Right ventricle myocardium inferior (tissue), 1 donor: Measurements from ENCODE around the gene LTO1. TPM values are rescaled to one million over a fixed set of nuclear protein-coding genes. Genes with fewer than 3 reads are reported as not detected.

ENCODE experiments used
- ATAC-seq: fragments of 200-7000 bp; cut with Tn5 transposase; one replicate; pipeline ENCODE4 v1.9.1; 2020; ENCODE audit warnings: mild to moderate bottlenecking, moderate library complexity
- DNase-seq: peaks from one replicate; pipeline ENCODE4 v3.0.0; 2021; ENCODE audit errors: missing footprints
- intact Hi-C: fragments of 100-400 bp; cut with DNase I; formaldehyde crosslinking; loops from one replicate; pipeline ENCODE4 v1.11.0; 2022
- long read RNA-seq: library from polyadenylated mRNA; unstranded; transcript quantifications from one replicate; pipeline ENCODE4 v2.0.0, GENCODE V29; 2021
- total RNA-seq: library from RNA; stranded (reverse); fragmentation: NEBNext Ultra II Directional; extraction: Animal tissue kit (Norgen Biotek cat#: 25700); gene quantifications from one replicate; pipeline ENCODE4 v1.2.1, GENCODE V29; 2021
- donor health status: DM: no; HTN: yes; CAD: no; lungs with severe emphysema.

LTO1 gene
- total RNA-seq, result 9.2 TPM
- long read RNA-seq, partial matches to known transcripts, result 0 of 2 reads
- long read RNA-seq, other reads (novel, unspliced or antisense), result 1 of 2 reads

GRCh38 chr11:69674886-69675714 lies at the start of gene LTO1:
TSS of gene LTO1 (minus strand) at chr11:69675353. CDS start at chr11:69675239, 114 bp downstream.
- DNase-seq, result peak; percentile 99
- intact Hi-C loops, result no loop called here
- ATAC-seq, result peak; percentile 99

- DNase-seq (no peak), ATAC-seq (no peak)
- intact Hi-C loops, result no loop called here
These were observed 46.6 kb upstream of the LTO1 start for GRCh38 chr11:69721745-69722144.

- intact Hi-C loops, result no loop called here
- no peak for DNase-seq
- no peak for ATAC-seq
These were observed 46.0 kb upstream of the LTO1 start for GRCh38 chr11:69721106-69721505.

- DNase-seq (no peak), ATAC-seq (no peak)
- intact Hi-C loops, result no loop called here
These were observed 43.8 kb upstream of the LTO1 start for GRCh38 chr11:69718912-69719311.

GRCh38 chr11:69718147-69718546 lies 43.0 kb upstream of the LTO1 start:
- DNase-seq (no peak), ATAC-seq (peak; percentile 37)
- intact Hi-C loops, result no loop called here

- ATAC-seq (no peak), DNase-seq (no peak)
- intact Hi-C loops, result no loop called here
These were observed 42.0 kb upstream of the LTO1 start for GRCh38 chr11:69716891-69717747.

- no peak for DNase-seq
- no peak for ATAC-seq
- intact Hi-C loops, result no loop called here
These were observed 40.9 kb upstream of the LTO1 start for GRCh38 chr11:69716099-69716498.

GRCh38 chr11:69715446-69715845 lies 40.3 kb upstream of the LTO1 start:
- intact Hi-C loops, result no loop called here
- DNase-seq, result no peak
- no peak for ATAC-seq

GRCh38 chr11:69711822-69712801 lies 37.0 kb upstream of the LTO1 start:
- ATAC-seq (no peak), DNase-seq (no peak)
- intact Hi-C loops, result no loop called here

GRCh38 chr11:69708736-69709401 lies 33.7 kb upstream of the LTO1 start:
- no peak for ATAC-seq
- intact Hi-C loops, result no loop called here
- no peak for DNase-seq

GRCh38 chr11:69707176-69707575 lies 32.0 kb upstream of the LTO1 start:
- DNase-seq, result no peak
- ATAC-seq, result no peak
- intact Hi-C loops, result no loop called here

- no peak for ATAC-seq
- DNase-seq, result no peak
- intact Hi-C loops, result no loop called here
These were observed 31.0 kb upstream of the LTO1 start for GRCh38 chr11:69705901-69706787.

- DNase-seq, result no peak
- intact Hi-C loops, result no loop called here
- no peak for ATAC-seq
These were observed 30.2 kb upstream of the LTO1 start for GRCh38 chr11:69705351-69705811.

- intact Hi-C loops, result loop anchor here (5.0 kb wide), 1 partner anchor 493 kb away; no protein-coding TSS in a partner anchor
- ATAC-seq, result no peak
- no peak for DNase-seq
These were observed 29.5 kb upstream of the LTO1 start for GRCh38 chr11:69704508-69705253.

GRCh38 chr11:69703768-69704507 lies 28.8 kb upstream of the LTO1 start, which contains the start of gene FGF19:
TSS of gene FGF19 (minus strand) at chr11:69704022. CDS start at chr11:69703876, 146 bp downstream.
- DNase-seq, result no peak
- no peak for ATAC-seq
- intact Hi-C loops, result loop anchor here (5.0 kb wide), 1 partner anchor 493 kb away; no protein-coding TSS in a partner anchor

- no peak for ATAC-seq
- intact Hi-C loops, result loop anchor here (5.0 kb wide), 1 partner anchor 494 kb away; no protein-coding TSS in a partner anchor
- DNase-seq, result no peak
These were observed 28.3 kb upstream of the LTO1 start for GRCh38 chr11:69703453-69703767.
